Ovary (tissue), 3 donors: ENCODE results near the gene TSPO.

Source experiments
- EP300 ChIP-seq: sonication (generic); formaldehyde crosslinking; IDR thresholded peaks from one replicate; pipeline ENCODE4 v1.6.1; 2017; ENCODE audit warnings: antibody characterized with exemption
- POLR2A ChIP-seq: fragments of 450-650 bp; IDR thresholded peaks from one replicate; pipeline ENCODE4 v1.6.1; 2017; ENCODE audit warnings: antibody characterized with exemption, mild to moderate bottlenecking, moderate library complexity
- TF ChIP-seq, protein P1 (sequence below), 3 donors: fragments of 450-650 bp in 2 of 3; fragments of 200-600 bp in 1 of 3; IDR thresholded peaks; one replicate each; pipeline versions ENCODE4 v1.5.1 to v1.8.0; 2016 to 2022; ENCODE audit warnings: antibody characterized with exemption in 3 of 3, mild to moderate bottlenecking in 1 of 3
- donor health status: DM: no; HTN: no; CAD: no.

GRCh38 chr22:43136801-43137200, 14.6 kb upstream of the TSPO start:
- no peak for TF ChIP-seq EP300
- TF ChIP-seq, protein P1, sequence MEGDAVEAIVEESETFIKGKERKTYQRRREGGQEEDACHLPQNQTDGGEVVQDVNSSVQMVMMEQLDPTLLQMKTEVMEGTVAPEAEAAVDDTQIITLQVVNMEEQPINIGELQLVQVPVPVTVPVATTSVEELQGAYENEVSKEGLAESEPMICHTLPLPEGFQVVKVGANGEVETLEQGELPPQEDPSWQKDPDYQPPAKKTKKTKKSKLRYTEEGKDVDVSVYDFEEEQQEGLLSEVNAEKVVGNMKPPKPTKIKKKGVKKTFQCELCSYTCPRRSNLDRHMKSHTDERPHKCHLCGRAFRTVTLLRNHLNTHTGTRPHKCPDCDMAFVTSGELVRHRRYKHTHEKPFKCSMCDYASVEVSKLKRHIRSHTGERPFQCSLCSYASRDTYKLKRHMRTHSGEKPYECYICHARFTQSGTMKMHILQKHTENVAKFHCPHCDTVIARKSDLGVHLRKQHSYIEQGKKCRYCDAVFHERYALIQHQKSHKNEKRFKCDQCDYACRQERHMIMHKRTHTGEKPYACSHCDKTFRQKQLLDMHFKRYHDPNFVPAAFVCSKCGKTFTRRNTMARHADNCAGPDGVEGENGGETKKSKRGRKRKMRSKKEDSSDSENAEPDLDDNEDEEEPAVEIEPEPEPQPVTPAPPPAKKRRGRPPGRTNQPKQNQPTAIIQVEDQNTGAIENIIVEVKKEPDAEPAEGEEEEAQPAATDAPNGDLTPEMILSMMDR (IDR thresholded peaks at IDR 0.05), result no peak
- no peak for TF ChIP-seq POLR2A
